Keratinocyte (primary cell): Measurements from ENCODE around the gene LRRC42.

Experiments
- CTCF ChIP-seq, 3 experiments: IDR thresholded peaks in 1 of 3; conservative IDR thresholded peaks in 1 of 3; optimal IDR thresholded peaks in 1 of 3; 2 replicates in 2 of 3; 3 replicates in 1 of 3; pipeline versions ENCODE3 to v1.5.1; 2011; ENCODE audit warnings: low read length in 3 of 3, mild to moderate bottlenecking in 3 of 3, moderate library complexity in 2 of 3, control low read depth in 1 of 3, inconsistent platforms in 1 of 3; ENCODE audit not compliant: insufficient read depth in 2 of 3; ENCODE audit errors: extremely low read depth in 1 of 3
- EZH2 ChIP-seq: IDR thresholded peaks from one replicate; pipeline ENCODE4 v1.6.1; 2012; ENCODE audit warnings: inconsistent platforms, mild to moderate bottlenecking, low read length, moderate library complexity

GRCh38 chr1:53899708-53900107 is 46.4 kb upstream of the LRRC42 start:
- TF ChIP-seq CTCF (optimal IDR thresholded peaks at IDR 0.05 in 1 of 3, IDR thresholded peaks at IDR 0.05 in 1 of 3, conservative IDR thresholded peaks at IDR 0.05 in 1 of 3; ENCODE audit: extremely low read depth in 1 of 3, insufficient read depth in 2 of 3, low read length in 3 of 3): no peak
- TF ChIP-seq EZH2: no peak
